ENCODE measurements around the gene NOS1.

NOS1 gene

DNA sequence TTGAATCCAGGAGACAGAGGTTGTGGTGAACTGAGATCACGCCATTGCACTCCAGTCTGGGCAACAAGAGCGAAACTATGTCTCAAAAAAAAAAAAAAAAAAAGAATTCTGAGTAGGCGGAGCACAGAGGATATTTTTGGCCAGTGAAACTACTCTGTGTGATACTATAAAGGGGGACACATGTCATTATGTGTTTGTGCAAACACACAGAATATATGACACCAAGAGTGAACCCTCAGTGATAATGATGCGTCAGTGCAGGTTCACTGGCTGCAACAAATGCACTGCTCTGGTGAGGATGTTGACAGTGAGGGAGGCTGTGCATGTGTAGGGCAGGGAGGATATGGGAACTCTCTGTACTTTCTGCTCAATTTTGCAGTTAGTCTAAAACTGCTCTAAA is 195.3 kb downstream of the NOS1 start:
- no peak for DNase-seq

DNA sequence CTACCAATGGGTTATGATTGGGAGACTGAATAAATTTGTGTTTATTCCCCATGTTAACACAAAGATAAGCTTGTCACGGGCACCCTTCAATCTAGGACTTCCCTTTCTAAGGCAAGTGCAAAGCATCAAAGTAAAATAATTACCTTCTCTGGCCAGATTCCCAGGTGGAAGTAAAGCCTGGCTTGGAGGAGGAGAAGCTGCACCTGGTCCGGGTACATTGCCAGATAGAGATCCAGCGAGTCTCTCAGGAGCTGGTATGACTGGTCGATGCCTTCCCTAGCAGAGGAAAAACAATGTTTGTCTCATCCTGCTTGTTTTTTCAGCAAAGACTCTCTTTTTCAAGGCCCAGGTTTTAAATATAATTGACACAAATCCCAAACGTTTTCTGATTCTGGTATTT is 196.1 kb downstream of the NOS1 start:
- no peak for DNase-seq

DNA sequence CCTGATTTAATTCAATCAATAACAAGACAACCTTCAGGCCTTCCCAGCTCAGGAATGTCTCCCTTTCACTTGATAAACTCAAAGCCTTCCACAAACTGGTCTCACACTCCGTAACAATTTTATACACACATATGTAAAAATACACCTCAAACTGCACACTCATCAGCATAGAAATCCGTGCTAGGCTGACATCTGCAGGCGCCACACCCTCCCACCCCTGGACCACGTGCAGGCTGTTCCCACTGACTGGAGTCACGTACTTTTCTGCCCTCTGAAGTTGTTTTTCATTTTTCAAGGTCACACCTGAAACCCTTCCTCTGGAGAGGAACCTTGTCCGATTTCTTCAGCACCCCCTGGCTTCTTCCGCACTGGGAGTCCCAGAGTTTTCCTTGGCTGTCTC is 198.8 kb downstream of the NOS1 start:
- no peak for DNase-seq

GRCh38 chr12:117162167-117162539 is 199.3 kb downstream of the NOS1 start:
- DNase-seq, result no peak

DNA sequence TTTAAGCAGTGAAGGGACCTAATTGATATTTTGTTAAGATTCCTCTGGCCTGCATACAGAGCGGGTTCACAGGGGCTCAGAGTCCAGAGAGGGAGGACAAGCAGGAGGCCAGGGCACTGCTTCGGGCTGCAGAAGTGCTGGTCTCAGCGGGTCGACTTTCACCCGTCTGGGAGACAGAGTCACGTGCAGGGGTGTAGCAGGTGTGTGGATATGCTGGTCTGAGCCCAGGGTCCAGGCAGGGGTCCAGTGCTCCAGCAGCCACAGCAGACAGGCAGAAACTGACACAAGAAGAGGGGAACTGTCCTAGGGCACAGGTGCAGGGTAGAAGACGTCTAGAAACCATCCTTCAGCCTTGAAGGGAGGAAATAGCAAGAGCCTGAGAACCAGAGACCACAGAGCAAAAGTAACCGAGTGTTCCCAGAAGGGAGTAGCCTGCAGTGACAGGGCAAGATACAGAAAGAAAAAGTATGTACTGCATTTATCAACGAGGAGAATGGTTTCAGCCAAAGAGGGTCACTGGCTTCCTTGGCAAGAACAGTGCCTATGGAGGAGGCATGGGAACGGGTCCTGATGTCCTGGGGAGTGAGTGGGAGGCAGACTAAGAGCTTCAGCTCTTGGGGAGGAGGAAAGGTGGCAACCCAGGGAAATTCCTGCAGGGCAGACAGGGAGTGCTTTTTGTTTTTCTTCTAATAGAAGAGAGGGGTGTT is 199.8 kb downstream of the NOS1 start:
- DNase-seq, result no peak

GRCh38 chr12:117159674-117160073 is 201.8 kb downstream of the NOS1 start:
- no peak for DNase-seq

DNA sequence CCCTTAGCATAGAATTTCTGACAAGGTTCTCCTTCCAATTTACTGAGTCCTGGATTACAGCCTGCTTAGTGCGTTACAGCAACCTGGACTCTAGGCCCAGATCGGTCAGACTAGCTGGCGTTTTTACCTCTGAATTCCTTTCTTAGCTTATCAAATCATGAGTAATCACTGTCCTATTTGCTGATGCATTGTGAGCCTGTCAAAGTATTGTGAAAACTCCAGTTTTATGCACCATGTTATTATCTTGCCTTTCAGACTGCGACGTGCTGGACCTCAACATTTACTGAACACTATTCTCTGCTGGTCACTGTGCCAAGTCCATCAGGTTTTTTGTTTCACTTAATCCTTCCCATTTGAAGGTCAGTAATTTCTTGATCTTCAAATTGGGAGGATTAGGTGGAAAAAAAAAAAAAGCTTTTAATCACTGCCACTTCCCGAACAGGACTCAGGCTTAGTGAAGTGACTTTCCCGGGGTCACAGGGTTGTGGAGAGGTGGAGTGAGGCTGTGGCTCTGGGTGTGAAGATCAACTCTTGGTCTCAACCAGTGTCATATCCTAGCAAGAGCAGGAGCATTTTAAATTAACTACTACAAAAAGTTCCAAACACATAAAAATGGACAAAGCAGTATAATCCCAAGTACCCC is 202.4 kb downstream of the NOS1 start:
- DNase-seq, result no peak
